HS-5 (cell line): Measurements from ENCODE around the gene FOXO1.
"Not testable (repeated sequence)": the region's sequence is repeated elsewhere in the genome, so short reads cannot be mapped to it uniquely, and the experiment has no call there.

Experiments
- DNase-seq: peaks from one replicate; pipeline ENCODE4 v3.0.0-alpha.2; 2012; ENCODE audit warnings: low read depth

FOXO1 gene

GRCh38 chr13:40666045-40666932 lies at the start of gene FOXO1:
Gene FOXO1, minus strand, starts transcription at chr13:40666641. Its CDS starts 429 bp downstream, at chr13:40666212.
- no peak for DNase-seq

- DNase-seq: not testable (repeated sequence)
Measured at GRCh38 chr13:40714433-40714832, 48.0 kb upstream of the FOXO1 start.

GRCh38 chr13:40706439-40706838 lies 40.0 kb upstream of the FOXO1 start:
- DNase-seq: no peak

- DNase-seq: no peak
Measured at GRCh38 chr13:40697711-40698110, 31.3 kb upstream of the FOXO1 start.

GRCh38 chr13:40694426-40694825 lies 28.0 kb upstream of the FOXO1 start:
- DNase-seq: no peak

GRCh38 chr13:40692946-40693345 lies 26.5 kb upstream of the FOXO1 start:
- DNase-seq: peak; percentile 18

- no peak for DNase-seq
Measured at GRCh38 chr13:40688781-40689180, 22.3 kb upstream of the FOXO1 start.

GRCh38 chr13:40682449-40683240 lies 16.2 kb upstream of the FOXO1 start:
- no peak for DNase-seq

- DNase-seq: no peak
Measured at GRCh38 chr13:40681341-40682146, 15.1 kb upstream of the FOXO1 start.

GRCh38 chr13:40680659-40681323 lies 14.3 kb upstream of the FOXO1 start:
- DNase-seq: no peak

GRCh38 chr13:40679480-40679985 lies 13.1 kb upstream of the FOXO1 start:
- no peak for DNase-seq

- no peak for DNase-seq
Measured at GRCh38 chr13:40677064-40677463, 10.6 kb upstream of the FOXO1 start.

GRCh38 chr13:40676007-40676406 lies 9.6 kb upstream of the FOXO1 start:
- no peak for DNase-seq

- DNase-seq: no peak
Measured at GRCh38 chr13:40673414-40673813, 7.0 kb upstream of the FOXO1 start.

GRCh38 chr13:40672765-40673397 lies 6.4 kb upstream of the FOXO1 start:
- DNase-seq: no peak

GRCh38 chr13:40671956-40672764 lies 5.7 kb upstream of the FOXO1 start:
- DNase-seq: no peak

- no peak for DNase-seq
Measured at GRCh38 chr13:40670307-40670706, 3.9 kb upstream of the FOXO1 start.

- no peak for DNase-seq
Measured at GRCh38 chr13:40668335-40668734, 1.9 kb upstream of the FOXO1 start.

GRCh38 chr13:40667622-40667978 lies 1.2 kb upstream of the FOXO1 start:
- no peak for DNase-seq

- no peak for DNase-seq
Measured at GRCh38 chr13:40666933-40667621, 636 bp upstream of the FOXO1 start.
